CD4-positive, alpha-beta T cell (primary cell): ENCODE measurements around the gene ID3. TPM values are rescaled to one million over a fixed set of nuclear protein-coding genes. Genes with fewer than 3 reads are reported as not detected.

Experiments
- ATAC-seq: fragments of 200-7000 bp; cut with Tn5 transposase; one replicate; pipeline ENCODE4 v1.10.0; 2022; ENCODE audit warnings: mild to moderate bottlenecking; ENCODE audit not compliant: poor library complexity
- CTCF ChIA-PET: fragments of 350-600 bp; sonication (Branson Sonifier 250); formaldehyde crosslinking; loops from one replicate; lab custom pipeline; 2021; ENCODE audit warnings: antibody characterized with exemption, inconsistent platforms; lab: Charles Lee
- POLR2A ChIA-PET: fragments of 350-600 bp; sonication (Branson Sonifier 250); formaldehyde crosslinking; loops from one replicate; lab custom pipeline; 2021; ENCODE audit warnings: antibody characterized with exemption, inconsistent platforms; lab: Charles Lee
- DNase-seq, 14 experiments: peaks; one replicate each; pipeline ENCODE4 v3.0.0-alpha.2; 2013 to 2020; ENCODE audit warnings: mixed read lengths in 2 of 14
- H3K27ac ChIP-seq, 2 donors: one replicate each; pipeline versions ENCODE4 v1.5.1 to v1.7.0; 2013; ENCODE audit warnings: low read length in 2 of 2, low read depth in 1 of 2, mild to moderate bottlenecking in 1 of 2
- H3K27me3 ChIP-seq, 2 experiments: 1 replicate in 1 of 2; 2 replicates in 1 of 2; pipeline versions ENCODE4 v1.6.1 to v1.7.0; 2013; ENCODE audit warnings: low read length in 2 of 2, control low read depth in 1 of 2, mild to moderate bottlenecking in 1 of 2, moderate library complexity in 1 of 2; ENCODE audit not compliant: insufficient read depth in 2 of 2, control insufficient read depth in 1 of 2
- H3K36me3 ChIP-seq: one replicate; pipeline ENCODE4 v1.6.1; 2013; ENCODE audit warnings: low read length, control low read depth; ENCODE audit not compliant: insufficient read depth
- H3K4me1 ChIP-seq: one replicate; pipeline ENCODE4 v1.6.1; 2013; ENCODE audit warnings: low read length, control low read depth; ENCODE audit not compliant: insufficient read depth
- H3K4me3 ChIP-seq: one replicate; pipeline ENCODE4 v1.5.1; 2013; ENCODE audit warnings: mild to moderate bottlenecking, low read length, moderate library complexity
- H3K9me3 ChIP-seq, 2 experiments: 1 replicate in 1 of 2; 2 replicates in 1 of 2; pipeline versions ENCODE4 v1.6.1 to v1.7.0; 2013; ENCODE audit warnings: low read length in 2 of 2, mild to moderate bottlenecking in 2 of 2, control low read depth in 1 of 2, moderate library complexity in 1 of 2; ENCODE audit not compliant: control insufficient read depth in 1 of 2, insufficient read depth in 1 of 2
- H3K27ac Mint-ChIP-seq: one replicate; pipeline ENCODE4 v1.8.0; 2020; ENCODE audit warnings: mixed read lengths
- H3K27me3 Mint-ChIP-seq: one replicate; pipeline ENCODE4 v1.8.0; 2021; ENCODE audit warnings: mixed read lengths
- H3K36me3 Mint-ChIP-seq: one replicate; pipeline ENCODE4 v1.8.0; 2021; ENCODE audit warnings: low read depth, mixed read lengths
- H3K4me1 Mint-ChIP-seq: one replicate; pipeline ENCODE4 v1.8.0; 2021; ENCODE audit warnings: low read depth, mixed read lengths
- H3K4me3 Mint-ChIP-seq: one replicate; pipeline ENCODE4 v1.8.0; 2020; ENCODE audit warnings: mild to moderate bottlenecking, mixed read lengths
- H3K9me3 Mint-ChIP-seq: one replicate; pipeline ENCODE4 v1.8.0; 2020; ENCODE audit warnings: mixed read lengths
- CTCF ChIP-seq: fragments of 200-600 bp; IDR thresholded peaks from one replicate; pipeline ENCODE4 v1.8.0; 2022; ENCODE audit warnings: antibody characterized with exemption, mild to moderate bottlenecking
- intact Hi-C, 2 experiments: fragments of 100-400 bp; cut with DNase I in 1 of 2; cut with micrococcal nuclease in 1 of 2; formaldehyde crosslinking; loops; one replicate each; pipeline versions ENCODE4 v1.15.1 to v1.9.0; 2023 to 2025; cut with DNase I, micrococcal nuclease
- total RNA-seq, 174 experiments: library from RNA in 2 of 174; stranded (reverse) in 2 of 174; gene quantifications; one replicate each; pipeline ENCODE4 v1.2.3 and lab custom pipeline; 2021 to 2026

ID3 gene
- total RNA-seq, 2 experiments from 2014 or later: 89.8 to 90.4 TPM

GRCh38 chr1:23556635-23557470, 2.4 kb downstream of the ID3 start:
- ChIA-PET POLR2A (interaction anchor here (0.6 to 9.6 kb wide), 11 partner anchors 11 to 77 kb away, joined by 5 to 314 read pairs (median 22); no protein-coding TSS in a partner anchor), CTCF (interaction anchor here (0.6 to 8.9 kb wide), 7 partner anchors 12 to 81 kb away, joined by 3 to 81 read pairs (median 17); no protein-coding TSS in a partner anchor)
- Histone ChIP-seq H3K27ac (peak overlapping the region; percentile 62 to 86), H3K4me3 (peak overlapping the region; percentile 87), H3K9me3 (no peaks in the 10 kb centered on the region), H3K4me1 (peaks cover 78% of the 10 kb centered on the region), H3K27me3 (no peaks in the 10 kb centered on the region), H3K36me3 (no peaks in the 10 kb centered on the region)
- H3K27ac Mint-ChIP-seq: peak overlapping the region; percentile 96
- no peak for TF ChIP-seq CTCF
- H3K4me3 Mint-ChIP-seq: peak overlapping the region; percentile 90
- H3K36me3 Mint-ChIP-seq: peaks cover 26% of the 10 kb centered on the region
- DNase-seq (peak in 7 of 14 experiments; percentile 11 to 49 (median 29)), ATAC-seq (peak; percentile 16)
- intact Hi-C loops: loop anchor here (2.0 to 10.0 kb wide), 2 partner anchors 62 to 418 kb away; no protein-coding TSS in a partner anchor
- no peaks in the 10 kb centered on the region for H3K27me3 Mint-ChIP-seq
- no peaks in the 10 kb centered on the region for H3K9me3 Mint-ChIP-seq
- H3K4me1 Mint-ChIP-seq: peaks cover 75% of the 10 kb centered on the region

GRCh38 chr1:23555986-23556634, 3.2 kb downstream of the ID3 start:
- Mint-ChIP-seq H3K9me3 (no peaks in the 10 kb centered on the region), H3K4me3 (peak overlapping the region; percentile 90), H3K27me3 (no peaks in the 10 kb centered on the region), H3K27ac (peak overlapping the region; percentile 96), H3K36me3 (peaks cover 26% of the 10 kb centered on the region), H3K4me1 (peaks cover 72% of the 10 kb centered on the region)
- ATAC-seq (no peak), DNase-seq (peak in 3 of 14 experiments; percentile 35 to 41 (median 35))
- POLR2A ChIA-PET: interaction anchor here (0.9 to 9.6 kb wide), 9 partner anchors 10 to 77 kb away, joined by 4 to 314 read pairs (median 25); no protein-coding TSS in a partner anchor
- CTCF ChIA-PET: interaction anchor here (0.6 to 8.9 kb wide), 7 partner anchors 12 to 81 kb away, joined by 3 to 81 read pairs (median 17); no protein-coding TSS in a partner anchor
- no peak for TF ChIP-seq CTCF
- Histone ChIP-seq H3K4me3 (peak overlapping the region; percentile 87), H3K9me3 (no peaks in the 10 kb centered on the region), H3K27me3 (no peaks in the 10 kb centered on the region), H3K27ac (peak overlapping the region; percentile 67 to 86), H3K36me3 (no peaks in the 10 kb centered on the region), H3K4me1 (peaks cover 74% of the 10 kb centered on the region)
- intact Hi-C loops: loop anchor here (2.0 to 10.0 kb wide), 2 partner anchors 63 to 419 kb away; no protein-coding TSS in a partner anchor
